Type B pancreatic cell (in vitro differentiated cells): ENCODE results near the gene UBAP2L. TPM values are rescaled to one million over a fixed set of nuclear protein-coding genes. Genes with fewer than 3 reads are reported as not detected.

Source experiments
- DNase-seq: peaks from one replicate; pipeline ENCODE4 v3.0.0; 2021; ENCODE audit warnings: mixed read lengths; ENCODE audit not compliant: unreplicated experiment; ENCODE audit errors: extremely low spot score
- H3K27ac Mint-ChIP-seq: 2 replicates; pipeline ENCODE4 v1.8.0; 2021; ENCODE audit warnings: mild to moderate bottlenecking, mixed read lengths
- H3K27me3 Mint-ChIP-seq: 2 replicates; pipeline ENCODE4 v1.8.0; 2021; ENCODE audit warnings: mixed read lengths
- H3K36me3 Mint-ChIP-seq: 2 replicates; pipeline ENCODE4 v1.8.0; 2021; ENCODE audit warnings: mixed read lengths
- H3K4me1 Mint-ChIP-seq: one replicate; pipeline ENCODE4 v1.8.0; 2021; ENCODE audit warnings: mixed read lengths; ENCODE audit not compliant: unreplicated experiment
- H3K4me3 Mint-ChIP-seq: 2 replicates; pipeline ENCODE4 v1.8.0; 2021; ENCODE audit warnings: mild to moderate bottlenecking, mixed read lengths
- H3K9me3 Mint-ChIP-seq: 2 replicates; pipeline ENCODE4 v1.8.0; 2021; ENCODE audit warnings: mixed read lengths
- total RNA-seq: library from RNA; stranded (reverse); gene quantifications from 2 replicates; pipeline ENCODE4 v1.2.1, GENCODE V29; 2021; ENCODE audit warnings: low replicate concordance
- TF ChIP-seq, protein P1 (sequence below): fragments of 200-600 bp; sonication (generic); conservative IDR thresholded peaks from 2 replicates; pipeline ENCODE4 v1.5.0; 2021; ENCODE audit warnings: antibody characterized with exemption, mild to moderate bottlenecking

Gene UBAP2L
- total RNA-seq, 1 donor from 2014 or later = 216 TPM

GRCh38 chr1:154256686-154257085 lies 35.9 kb downstream of the UBAP2L start:
- H3K27me3 Mint-ChIP-seq = no peaks in the 10 kb centered on the region
- H3K4me1 Mint-ChIP-seq = no peaks in the 10 kb centered on the region
- H3K36me3 Mint-ChIP-seq = peaks cover 39% of the 10 kb centered on the region
- no peaks in the 10 kb centered on the region for H3K9me3 Mint-ChIP-seq
- TF ChIP-seq, protein P1, sequence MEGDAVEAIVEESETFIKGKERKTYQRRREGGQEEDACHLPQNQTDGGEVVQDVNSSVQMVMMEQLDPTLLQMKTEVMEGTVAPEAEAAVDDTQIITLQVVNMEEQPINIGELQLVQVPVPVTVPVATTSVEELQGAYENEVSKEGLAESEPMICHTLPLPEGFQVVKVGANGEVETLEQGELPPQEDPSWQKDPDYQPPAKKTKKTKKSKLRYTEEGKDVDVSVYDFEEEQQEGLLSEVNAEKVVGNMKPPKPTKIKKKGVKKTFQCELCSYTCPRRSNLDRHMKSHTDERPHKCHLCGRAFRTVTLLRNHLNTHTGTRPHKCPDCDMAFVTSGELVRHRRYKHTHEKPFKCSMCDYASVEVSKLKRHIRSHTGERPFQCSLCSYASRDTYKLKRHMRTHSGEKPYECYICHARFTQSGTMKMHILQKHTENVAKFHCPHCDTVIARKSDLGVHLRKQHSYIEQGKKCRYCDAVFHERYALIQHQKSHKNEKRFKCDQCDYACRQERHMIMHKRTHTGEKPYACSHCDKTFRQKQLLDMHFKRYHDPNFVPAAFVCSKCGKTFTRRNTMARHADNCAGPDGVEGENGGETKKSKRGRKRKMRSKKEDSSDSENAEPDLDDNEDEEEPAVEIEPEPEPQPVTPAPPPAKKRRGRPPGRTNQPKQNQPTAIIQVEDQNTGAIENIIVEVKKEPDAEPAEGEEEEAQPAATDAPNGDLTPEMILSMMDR = no peak
- no peak overlapping the region for H3K27ac Mint-ChIP-seq
- DNase-seq = no peak
- H3K4me3 Mint-ChIP-seq = no peak overlapping the region

DNA sequence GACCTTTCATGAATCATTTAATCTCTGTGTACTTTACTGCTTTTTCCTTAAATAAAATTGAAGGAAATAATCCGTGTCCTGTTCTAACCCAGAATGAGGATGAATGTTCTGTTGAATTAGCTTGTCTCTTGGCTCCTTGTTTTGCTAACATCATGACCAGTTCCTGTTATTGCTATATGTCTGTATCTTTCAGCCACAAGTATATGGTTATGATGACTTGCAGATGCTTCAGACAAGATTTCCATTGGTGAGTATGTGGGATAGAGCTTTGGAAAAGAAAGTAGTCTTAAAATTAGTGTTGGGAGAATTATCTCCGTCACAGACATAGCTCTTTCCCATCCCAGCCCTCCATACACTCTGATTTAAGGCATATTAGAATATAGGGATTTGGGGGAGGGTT lies 38.0 kb downstream of the UBAP2L start:
- TF ChIP-seq, protein P1 = no peak
- H3K9me3 Mint-ChIP-seq = no peaks in the 10 kb centered on the region
- peaks cover 45% of the 10 kb centered on the region for H3K36me3 Mint-ChIP-seq
- DNase-seq = no peak
- H3K4me1 Mint-ChIP-seq = no peaks in the 10 kb centered on the region
- no peaks in the 10 kb centered on the region for H3K27me3 Mint-ChIP-seq
- H3K27ac Mint-ChIP-seq = no peak overlapping the region
- no peak overlapping the region for H3K4me3 Mint-ChIP-seq

DNA sequence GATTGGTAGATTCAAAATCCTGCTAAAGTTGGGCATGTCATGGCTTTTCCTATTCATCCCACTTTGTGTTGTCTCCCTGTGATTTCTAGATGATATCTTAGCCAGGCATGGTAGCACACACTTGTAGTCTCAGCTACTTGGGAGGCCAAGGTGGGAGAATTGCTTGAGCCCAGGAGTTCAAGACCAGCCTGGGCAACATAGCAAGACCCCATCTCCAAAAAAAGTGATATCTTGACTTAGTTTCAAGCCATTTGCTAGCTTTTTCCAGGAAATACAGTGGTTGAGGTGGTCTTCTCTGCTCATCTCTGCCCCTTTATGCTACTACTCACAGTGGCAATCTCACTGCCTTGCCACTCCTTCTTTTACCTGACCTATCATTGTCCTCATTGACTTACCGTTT lies 39.4 kb downstream of the UBAP2L start:
- Mint-ChIP-seq H3K36me3 (peaks cover 40% of the 10 kb centered on the region), H3K27me3 (no peaks in the 10 kb centered on the region), H3K27ac (no peak overlapping the region)

GRCh38 chr1:154263465-154264332 lies 42.9 kb downstream of the UBAP2L start:
- Mint-ChIP-seq H3K27ac (no peak overlapping the region), H3K4me1 (no peaks in the 10 kb centered on the region), H3K4me3 (no peak overlapping the region), H3K27me3 (no peaks in the 10 kb centered on the region), H3K9me3 (no peaks in the 10 kb centered on the region), H3K36me3 (peaks cover 25% of the 10 kb centered on the region)
- TF ChIP-seq, protein P1 = no peak
- DNase-seq = no peak

More for the DNA sequence above, 39.4 kb downstream of the UBAP2L start:
- H3K9me3 Mint-ChIP-seq = no peaks in the 10 kb centered on the region
- TF ChIP-seq, protein P1 = no peak
- no peak for DNase-seq
- H3K4me3 Mint-ChIP-seq = no peak overlapping the region
- H3K4me1 Mint-ChIP-seq = no peaks in the 10 kb centered on the region

GRCh38 chr1:154264454-154264853 lies 43.7 kb downstream of the UBAP2L start:
- Mint-ChIP-seq H3K27ac (no peak overlapping the region), H3K4me1 (no peaks in the 10 kb centered on the region), H3K27me3 (no peaks in the 10 kb centered on the region), H3K36me3 (peaks cover 23% of the 10 kb centered on the region), H3K9me3 (no peaks in the 10 kb centered on the region), H3K4me3 (no peak overlapping the region)
- DNase-seq = no peak
- TF ChIP-seq, protein P1 = no peak
